A549 (cell line): ENCODE measurements around the gene VSTM2B. TPM values are rescaled to one million over a fixed set of nuclear protein-coding genes. Genes with fewer than 3 reads are reported as not detected.
"Not testable (repeated sequence)": the region's sequence is repeated elsewhere in the genome, so short reads cannot be mapped to it uniquely, and the experiment has no call there.

ENCODE experiments used
- ATAC-seq, 2 experiments: fragments of 200-7000 bp in 1 of 2; fragments of >200 bp in 1 of 2; cut with Nextera tagmentation in 1 of 2; cut with Tn5 transposase in 1 of 2; 3 replicates each; pipeline versions ENCODE4 v1.8.0 to v1.9.1; 2018 to 2020; ENCODE audit warnings: mild to moderate bottlenecking in 1 of 2, moderate library complexity in 1 of 2
- CTCF ChIA-PET: fragments of 300-600 bp; sonication (Branson Sonifier 250); formaldehyde crosslinking; extraction: SDS; loops from one replicate; lab custom pipeline; 2021; ENCODE audit warnings: antibody characterized with exemption, inconsistent platforms; lab: Yijun Ruan, JAX
- POLR2A ChIA-PET: fragments of 350-600 bp; formaldehyde crosslinking; extraction: SDS; loops from one replicate; lab custom pipeline; 2021; ENCODE audit warnings: antibody characterized with exemption, inconsistent platforms; lab: Yijun Ruan, JAX
- DNase-seq, 2 experiments: peaks; one replicate each; pipeline versions ENCODE4 v3.0.0 to v3.0.0-alpha.2; 2011 to 2016; ENCODE audit warnings: low read depth in 1 of 2, low spot score in 1 of 2
- FAIRE-seq: peaks from 2 replicates; lab custom pipeline; 2011; peaks lifted over from hg19 to GRCh38; lab: Jason Lieb, UNC
- H3K27ac ChIP-seq, 2 experiments: fragments of >200 bp; sonication (Bioruptor Twin); formaldehyde crosslinking; 3 replicates each; pipeline ENCODE4 v1.5.1; 2016 to 2017
- H3K4me1 ChIP-seq: fragments of >200 bp; sonication (Bioruptor Twin); formaldehyde crosslinking; 3 replicates; pipeline ENCODE4 v1.6.1; 2016
- H3K4me2 ChIP-seq: fragments of >200 bp; sonication (Bioruptor Twin); formaldehyde crosslinking; 3 replicates; pipeline ENCODE4 v1.6.1; 2016
- H3K4me3 ChIP-seq: fragments of >200 bp; sonication (Bioruptor Twin); formaldehyde crosslinking; 3 replicates; pipeline ENCODE4 v1.5.1; 2016
- H3K9me3 ChIP-seq: fragments of >200 bp; sonication (Bioruptor Twin); formaldehyde crosslinking; 3 replicates; pipeline ENCODE4 v1.6.1; 2016
- ATOH8 ChIP-seq: fragments of 250-450 bp; sonication (Bioruptor Pico); IDR thresholded peaks from 2 replicates; pipeline ENCODE4 v1.5.0; 2020; ENCODE audit warnings: low read depth, mild to moderate bottlenecking, moderate library complexity
- BHLHE40 ChIP-seq: IDR thresholded peaks from 2 replicates; pipeline ENCODE4 v1.6.1; 2012; ENCODE audit warnings: low read depth, low read length, inconsistent platforms
- CBX2 ChIP-seq: fragments of 200-600 bp; sonication (generic); IDR thresholded peaks from 2 replicates; pipeline ENCODE4 v1.6.1; 2016; ENCODE audit warnings: low read depth, mild to moderate bottlenecking, borderline replicate concordance
- CHD4 ChIP-seq: fragments of 200-600 bp; sonication (generic); IDR thresholded peaks from 2 replicates; pipeline ENCODE4 v1.6.1; 2016; ENCODE audit warnings: antibody characterized with exemption, mild to moderate bottlenecking, borderline replicate concordance
- EHF ChIP-seq: fragments of 250-450 bp; sonication (Bioruptor Pico); IDR thresholded peaks from 2 replicates; pipeline ENCODE4 v1.5.0; 2020; ENCODE audit warnings: mild to moderate bottlenecking
- EHMT2 ChIP-seq: fragments of 200-600 bp; sonication (generic); IDR thresholded peaks from 2 replicates; pipeline ENCODE4 v1.6.1; 2016; ENCODE audit warnings: antibody characterized with exemption, low read depth, mild to moderate bottlenecking, moderate library complexity
- EP300 ChIP-seq, 2 experiments: fragments of >200 bp; sonication (Bioruptor Twin); formaldehyde crosslinking; IDR thresholded peaks; 2 replicates in 1 of 2; 3 replicates in 1 of 2; pipeline ENCODE4 v1.6.1; 2016 to 2017
- GATA3 ChIP-seq: IDR thresholded peaks from 2 replicates; pipeline ENCODE4 v1.6.1; 2012; ENCODE audit warnings: borderline replicate concordance
- JUNB ChIP-seq: fragments of >200 bp; sonication (Bioruptor Twin); formaldehyde crosslinking; IDR thresholded peaks from 2 replicates; pipeline ENCODE4 v1.6.1; 2016
- MYC ChIP-seq: IDR thresholded peaks from 2 replicates; pipeline ENCODE4 v1.6.1; 2012; ENCODE audit warnings: mild to moderate bottlenecking, inconsistent platforms, low read length, improper control_type of control experiment, borderline replicate concordance
- NPAS2 ChIP-seq: fragments of 250-450 bp; sonication (Bioruptor Pico); IDR thresholded peaks from 2 replicates; pipeline ENCODE4 v1.8.0; 2022; ENCODE audit warnings: mild to moderate bottlenecking, moderate library complexity, borderline replicate concordance
- POLR2A ChIP-seq: IDR thresholded peaks from 2 replicates; pipeline ENCODE4 v1.6.1; 2012; ENCODE audit warnings: mild to moderate bottlenecking, low read length
- POLR2AphosphoS2 ChIP-seq: conservative IDR thresholded peaks from 2 replicates; pipeline ENCODE4 v1.6.1; 2012; ENCODE audit warnings: low read length, improper control_type of control experiment, inconsistent platforms
- RNF2 ChIP-seq: fragments of 200-600 bp; sonication (generic); IDR thresholded peaks from 2 replicates; pipeline ENCODE4 v1.6.1; 2016; ENCODE audit warnings: low read depth, mild to moderate bottlenecking, antibody characterized with exemption, moderate library complexity, borderline replicate concordance
- TFCP2L1 ChIP-seq: fragments of 250-450 bp; sonication (Bioruptor Pico); IDR thresholded peaks from 2 replicates; pipeline ENCODE4 v1.5.0; 2021; ENCODE audit warnings: mild to moderate bottlenecking
- ZSCAN20 ChIP-seq: fragments of 250-450 bp; sonication (Bioruptor Pico); IDR thresholded peaks from 2 replicates; pipeline ENCODE4 v1.8.0; 2022; ENCODE audit warnings: mild to moderate bottlenecking, moderate library complexity
- WGBS: methylation state at CpG from one replicate; pipeline ENCODE4 v1.1.6; 2017; ENCODE audit errors: missing lambda C conversion rate; 5-methylcytosine and 5-hydroxymethylcytosine counted together
- polyA plus RNA-seq, 4 experiments: library from polyadenylated mRNA; depleted of rRNA in 3 of 4; stranded (reverse); fragments of >200 nt; fragmentation: RNase III in 1 of 4; extraction: RNeasy Plus Mini Kit Qiagen cat#74134 plus additional on column Dnase treatment in 1 of 4; gene quantifications; 2 replicates in 3 of 4; 3 replicates in 1 of 4; pipeline ENCODE4 v1.2.3, GENCODE V29; 2011 to 2017
- TF ChIP-seq, protein P1 (sequence below): fragments of >200 bp; sonication (Bioruptor Twin); formaldehyde crosslinking; IDR thresholded peaks from 2 replicates; pipeline ENCODE4 v1.6.1; 2016
- TF ChIP-seq, protein P2 (sequence below): fragments of 250-450 bp; sonication (Bioruptor Pico); IDR thresholded peaks from 2 replicates; pipeline ENCODE4 v1.5.0; 2021; ENCODE audit warnings: mild to moderate bottlenecking, moderate library complexity, borderline replicate concordance
- TF ChIP-seq, protein P3 (sequence below): IDR thresholded peaks from 2 replicates; pipeline ENCODE4 v1.6.1; 2012; ENCODE audit warnings: low read depth, borderline replicate concordance

VSTM2B gene
- polyA plus RNA-seq, 2 of the 4 experiments (the other 2 are of a cell fraction): not detected

DNA sequence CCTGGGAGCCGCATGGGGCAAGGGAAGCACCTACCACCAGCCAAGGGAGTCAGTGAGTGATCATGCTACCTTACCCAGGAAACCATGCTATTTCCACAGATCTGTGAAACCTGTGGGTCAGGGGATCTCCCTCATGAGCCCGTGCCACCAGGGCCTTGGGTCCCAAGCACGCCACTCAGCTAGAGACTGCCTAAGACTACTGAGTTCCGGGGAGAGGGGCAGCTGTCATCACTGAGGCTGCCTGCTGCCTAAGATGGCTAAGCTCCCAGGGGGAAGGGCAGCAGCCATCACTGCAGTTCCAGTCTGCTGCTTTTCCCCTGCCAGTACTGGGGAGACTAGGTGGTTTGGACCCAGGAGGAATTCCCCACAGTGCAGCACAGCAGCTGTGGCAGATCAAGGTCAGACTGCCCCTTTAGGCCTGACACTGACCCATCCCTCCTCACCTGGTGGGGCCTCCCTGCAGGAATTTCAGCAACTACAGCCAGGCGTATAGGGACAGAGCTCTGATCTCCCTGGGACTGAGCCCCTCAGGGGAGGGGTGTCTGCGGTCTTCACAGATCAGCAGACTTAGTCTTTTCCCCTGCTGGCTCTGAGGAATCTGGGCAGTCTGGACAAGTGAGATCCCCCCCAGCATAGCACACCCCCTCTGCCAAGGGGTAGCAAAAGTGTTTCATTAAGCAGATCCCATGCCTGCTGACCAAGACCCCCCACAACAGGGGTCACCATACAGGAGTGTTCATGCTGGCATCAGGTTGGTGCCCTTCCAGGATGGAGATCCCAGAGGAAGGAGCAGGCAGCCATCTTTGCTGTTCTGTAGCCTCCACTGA lies 26.9 kb downstream of the VSTM2B start:
- ChIA-PET CTCF (interaction anchor here (0.9 to 1.1 kb wide), 2 partner anchors 13 to 24 kb away, joined by 3 read pairs; no protein-coding TSS in a partner anchor), POLR2A (no interaction called here)
- H3K4me1 ChIP-seq: no peaks in the 10 kb centered on the region
- TF ChIP-seq EP300 (IDR thresholded peaks at IDR 0.05) (no peak), CHD4 (no peak)
- TF ChIP-seq, all 56 proteins: peak for 0
- Histone ChIP-seq H3K4me3 (no peak overlapping the region), H3K27ac (no peak overlapping the region), H3K4me2 (no peak overlapping the region), H3K9me3 (peaks cover 21% of the 10 kb centered on the region; the same call in 2 of the 3 replicates)
- ATAC-seq: no peak
- 7% methylated on average over 6 of the region's 6 CpGs for WGBS
- no peak for DNase-seq
- FAIRE-seq: no peak

DNA sequence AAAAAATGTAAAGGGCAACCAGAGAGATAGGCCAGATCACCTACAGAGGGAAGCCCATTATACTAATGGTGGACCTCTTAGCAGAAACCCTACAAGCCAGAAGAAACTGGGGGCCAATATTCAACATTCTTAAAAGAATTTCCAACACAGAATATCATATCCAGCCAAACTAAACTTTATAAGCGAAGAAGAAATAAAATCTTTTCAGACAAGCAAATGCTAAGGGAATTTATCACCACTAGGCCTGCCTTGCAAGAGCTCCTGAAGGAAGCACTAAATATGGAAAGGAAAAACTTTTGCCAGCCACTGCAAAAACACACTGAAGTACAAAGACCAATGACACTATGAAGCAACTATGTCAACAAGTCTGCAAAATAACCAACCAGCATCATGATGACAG lies 28.4 kb downstream of the VSTM2B start:
- ATAC-seq: no peak

DNA sequence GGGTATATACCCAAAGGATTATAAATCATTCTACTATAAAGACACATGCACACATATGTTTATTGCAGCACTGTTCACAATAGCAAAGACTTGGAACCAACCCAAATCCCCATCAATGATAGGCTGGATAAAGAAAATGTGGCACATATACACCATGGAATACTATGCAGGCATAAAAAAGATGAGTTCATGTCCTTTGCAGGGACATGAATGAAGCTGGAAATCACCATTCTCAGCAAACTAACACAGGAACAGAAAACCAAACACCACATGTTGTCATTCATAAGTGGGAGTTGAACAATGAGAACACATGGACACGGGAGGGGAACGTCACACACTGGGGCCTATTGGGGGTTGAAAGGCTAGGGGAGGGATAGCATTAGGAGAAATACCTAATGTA lies 33.3 kb downstream of the VSTM2B start:
- H3K4me2 ChIP-seq, DNase-seq, POLR2A ChIA-PET, H3K4me1 ChIP-seq, FAIRE-seq, H3K4me3 ChIP-seq, H3K27ac ChIP-seq, ATAC-seq: not testable (repeated sequence)
- WGBS: 7% methylated on average over 2 of the region's 2 CpGs
- peaks cover 40% of the 10 kb centered on the region for H3K9me3 ChIP-seq
- CTCF ChIA-PET: interaction anchor here (1.4 kb wide), 1 partner anchor 9 kb away, joined by 3 read pairs; no protein-coding TSS in a partner anchor

More for the DNA sequence above, 28.4 kb downstream of the VSTM2B start:
- peaks cover 28% of the 10 kb centered on the region for H3K9me3 ChIP-seq
- POLR2A ChIA-PET: no interaction called here
- H3K4me3 ChIP-seq: no peak overlapping the region
- CTCF ChIA-PET: no interaction called here
- WGBS: 23% methylated on average over 1 of the region's 1 CpG
- H3K4me1 ChIP-seq: no peaks in the 10 kb centered on the region
- TF ChIP-seq, protein P1, sequence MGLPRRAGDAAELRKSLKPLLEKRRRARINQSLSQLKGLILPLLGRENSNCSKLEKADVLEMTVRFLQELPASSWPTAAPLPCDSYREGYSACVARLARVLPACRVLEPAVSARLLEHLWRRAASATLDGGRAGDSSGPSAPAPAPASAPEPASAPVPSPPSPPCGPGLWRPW: no peak
- TF ChIP-seq EHMT2: no peak
- TF ChIP-seq BHLHE40: no peak
- no peak for TF ChIP-seq JUNB
- no peak for TF ChIP-seq GATA3
- TF ChIP-seq ZSCAN20: no peak
- no peak for TF ChIP-seq POLR2A
- peak; percentile 84 for FAIRE-seq
- no peak for DNase-seq
- no peak overlapping the region for H3K27ac ChIP-seq
- no peak overlapping the region for H3K4me2 ChIP-seq

- CTCF ChIA-PET: interaction anchor here (0.9 kb wide), 1 partner anchor 8 kb away, joined by 3 read pairs; no protein-coding TSS in a partner anchor
- DNase-seq: no peak
- Histone ChIP-seq H3K4me1 (no peaks in the 10 kb centered on the region), H3K4me2 (no peak overlapping the region), H3K27ac (no peak overlapping the region), H3K4me3 (no peak overlapping the region), H3K9me3 (peaks cover 35% of the 10 kb centered on the region)
- peak; percentile 18 for FAIRE-seq
- POLR2A ChIA-PET: no interaction called here
- ATAC-seq: no peak
- TF ChIP-seq ZSCAN20 (no peak), NPAS2 (no peak), POLR2A (no peak), GATA3 (no peak), MYC (no peak)
- WGBS: 10% methylated on average over 4 of the region's 4 CpGs
Observed at GRCh38 chr19:29559743-29560142, 33.9 kb downstream of the VSTM2B start.

DNA sequence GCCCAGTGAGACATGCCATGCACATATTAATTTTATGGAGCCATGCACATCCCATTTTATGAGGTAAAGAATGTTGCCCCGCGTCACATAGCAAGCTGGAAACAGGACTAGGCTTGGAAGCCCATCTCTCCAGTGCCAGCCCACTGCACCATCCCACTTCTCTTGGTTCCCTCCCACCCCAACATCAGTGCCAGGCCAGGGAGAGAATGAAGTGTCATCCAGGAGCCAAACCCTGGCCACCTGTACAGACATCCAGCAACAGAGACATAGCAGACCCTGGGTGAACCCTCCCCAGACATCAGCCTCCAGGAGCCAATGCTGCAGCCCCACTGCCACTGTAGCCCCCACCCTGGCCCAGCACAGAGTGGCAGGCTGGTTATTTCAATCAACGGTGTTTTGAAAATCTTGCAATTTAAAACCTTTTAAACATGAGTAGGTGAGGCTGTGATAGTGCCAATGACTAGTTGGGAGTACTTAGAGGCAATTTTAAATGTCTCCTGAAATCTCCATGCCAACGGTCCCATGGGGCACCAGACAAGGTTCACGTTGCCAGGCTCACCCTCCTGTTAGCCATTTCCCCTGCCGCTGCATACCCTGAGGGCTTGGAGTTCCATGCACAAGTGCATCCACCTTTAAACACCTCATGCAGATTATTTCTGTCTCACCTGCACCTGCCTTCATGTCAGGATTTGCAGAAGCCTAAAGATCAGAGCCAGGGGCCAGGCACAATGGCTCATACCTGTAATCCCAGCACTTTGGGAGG lies 34.7 kb downstream of the VSTM2B start:
- no peak overlapping the region for H3K4me2 ChIP-seq
- DNase-seq (no peak), FAIRE-seq (no peak), ATAC-seq (no peak)
- ChIA-PET POLR2A (no interaction called here), CTCF (interaction anchor here (0.9 kb wide), 1 partner anchor 9 kb away, joined by 3 read pairs; no protein-coding TSS in a partner anchor)
- peaks cover 28% of the 10 kb centered on the region for H3K9me3 ChIP-seq
- no peak overlapping the region for H3K4me3 ChIP-seq
- 27% methylated on average over 6 of the region's 6 CpGs for WGBS
- H3K27ac ChIP-seq: no peak overlapping the region
- H3K4me1 ChIP-seq: no peaks in the 10 kb centered on the region
- TF ChIP-seq CBX2 (no peak), JUNB (no peak), ZSCAN20 (no peak), EP300 (IDR thresholded peaks at IDR 0.05) (no peak), TFCP2L1 (CRISPR knock-in tag) (no peak), EHF (CRISPR knock-in tag) (no peak), EHMT2 (no peak), POLR2AphosphoS2 (no peak), RNF2 (no peak), ATOH8 (no peak)
- TF ChIP-seq, protein P2, sequence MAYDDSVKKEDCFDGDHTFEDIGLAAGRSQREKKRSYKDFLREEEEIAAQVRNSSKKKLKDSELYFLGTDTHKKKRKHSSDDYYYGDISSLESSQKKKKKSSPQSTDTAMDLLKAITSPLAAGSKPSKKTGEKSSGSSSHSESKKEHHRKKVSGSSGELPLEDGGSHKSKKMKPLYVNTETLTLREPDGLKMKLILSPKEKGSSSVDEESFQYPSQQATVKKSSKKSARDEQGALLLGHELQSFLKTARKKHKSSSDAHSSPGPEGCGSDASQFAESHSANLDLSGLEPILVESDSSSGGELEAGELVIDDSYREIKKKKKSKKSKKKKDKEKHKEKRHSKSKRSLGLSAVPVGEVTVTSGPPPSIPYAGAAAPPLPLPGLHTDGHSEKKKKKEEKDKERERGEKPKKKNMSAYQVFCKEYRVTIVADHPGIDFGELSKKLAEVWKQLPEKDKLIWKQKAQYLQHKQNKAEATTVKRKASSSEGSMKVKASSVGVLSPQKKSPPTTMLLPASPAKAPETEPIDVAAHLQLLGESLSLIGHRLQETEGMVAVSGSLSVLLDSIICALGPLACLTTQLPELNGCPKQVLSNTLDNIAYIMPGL (CRISPR knock-in tag): no peak
- TF ChIP-seq, protein P1: no peak
- TF ChIP-seq, protein P3, sequence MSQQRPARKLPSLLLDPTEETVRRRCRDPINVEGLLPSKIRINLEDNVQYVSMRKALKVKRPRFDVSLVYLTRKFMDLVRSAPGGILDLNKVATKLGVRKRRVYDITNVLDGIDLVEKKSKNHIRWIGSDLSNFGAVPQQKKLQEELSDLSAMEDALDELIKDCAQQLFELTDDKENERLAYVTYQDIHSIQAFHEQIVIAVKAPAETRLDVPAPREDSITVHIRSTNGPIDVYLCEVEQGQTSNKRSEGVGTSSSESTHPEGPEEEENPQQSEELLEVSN: no peak
